Testis (tissue), 2 donors: ENCODE results near the gene GOSR1.

Source experiments
- CTCF ChIP-seq, 3 experiments: fragments of 450-650 bp in 2 of 3; fragments of 200-600 bp in 1 of 3; sonication (generic) in 1 of 3; IDR thresholded peaks; one replicate each; pipeline ENCODE4 v1.5.1; 2016 to 2019; ENCODE audit warnings: antibody characterized with exemption in 3 of 3, mild to moderate bottlenecking in 2 of 3, moderate library complexity in 1 of 3
- POLR2A ChIP-seq: fragments of 450-650 bp; IDR thresholded peaks from one replicate; pipeline ENCODE4 v1.6.1; 2017; ENCODE audit warnings: antibody characterized with exemption, mild to moderate bottlenecking, moderate library complexity

GRCh38 chr17:30482555-30482954 is 5.3 kb downstream of the GOSR1 start:
- TF ChIP-seq POLR2A = no peak
- TF ChIP-seq CTCF (IDR thresholded peaks at IDR 0.05) = no peak
